Measurements from ENCODE around the gene NAXE.
"Not testable (repeated sequence)": the region's sequence is repeated elsewhere in the genome, so short reads cannot be mapped to it uniquely, and the experiment has no call there.

The NAXE gene

DNA sequence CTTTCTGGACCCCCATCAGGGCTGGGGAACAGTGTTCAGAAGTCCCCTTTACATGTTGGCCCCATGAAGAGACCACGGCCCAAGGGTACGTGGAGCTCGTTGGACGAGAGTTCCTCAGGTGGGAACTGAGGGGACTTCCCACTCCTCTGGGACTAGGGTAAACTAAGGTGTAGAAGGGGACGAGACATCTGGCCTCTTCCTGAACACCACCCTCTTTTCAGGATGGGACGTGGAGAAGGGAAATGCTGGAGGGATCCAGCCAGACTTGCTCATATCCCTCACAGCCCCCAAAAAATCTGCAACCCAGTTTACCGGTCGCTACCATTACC, 2.0 kb downstream of the NAXE start:
- DNase-seq (ENCODE audit: low spot score): no peak

DNA sequence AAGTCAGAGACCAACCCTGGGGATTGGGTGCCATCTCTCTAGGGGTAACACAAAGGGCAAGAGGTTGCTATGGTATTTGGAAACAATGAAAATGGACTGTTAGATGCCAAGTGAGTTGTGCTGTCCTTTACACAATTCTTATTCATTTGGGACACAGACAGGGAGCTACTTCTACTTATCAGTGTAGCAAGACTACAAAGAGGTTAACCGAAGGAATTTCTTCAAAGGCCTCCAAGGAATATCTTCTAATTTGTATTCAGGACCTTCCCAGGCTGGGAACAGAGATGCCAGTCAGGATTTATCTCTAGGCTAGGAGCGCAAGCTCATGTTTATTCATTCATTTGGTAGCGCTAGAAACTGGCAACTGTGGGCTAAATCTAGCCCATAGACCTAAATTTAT, 2.6 kb downstream of the NAXE start:
- DNase-seq (ENCODE audit: low spot score): no peak

DNA sequence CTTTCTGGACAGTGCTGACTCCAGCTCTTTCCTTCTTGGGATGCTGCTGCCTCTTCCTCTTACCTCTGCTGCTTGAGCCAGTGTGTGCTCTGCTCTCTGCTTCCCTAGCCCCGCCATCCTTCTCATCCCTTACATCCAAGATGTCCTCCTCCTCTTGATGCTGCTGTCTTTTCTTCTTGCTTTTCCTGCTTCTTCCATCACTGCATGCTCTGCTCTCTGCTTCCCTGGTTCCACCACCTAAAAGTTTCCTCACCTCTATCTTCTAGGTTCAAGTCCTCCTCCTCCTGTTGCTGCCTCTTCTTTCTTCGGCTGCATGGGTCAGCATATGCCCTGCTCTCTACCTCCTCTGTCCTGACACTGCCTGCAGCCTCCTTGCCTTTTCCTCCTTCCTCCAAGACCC, 3.4 kb downstream of the NAXE start:
- DNase-seq (ENCODE audit: low spot score): no peak

DNA sequence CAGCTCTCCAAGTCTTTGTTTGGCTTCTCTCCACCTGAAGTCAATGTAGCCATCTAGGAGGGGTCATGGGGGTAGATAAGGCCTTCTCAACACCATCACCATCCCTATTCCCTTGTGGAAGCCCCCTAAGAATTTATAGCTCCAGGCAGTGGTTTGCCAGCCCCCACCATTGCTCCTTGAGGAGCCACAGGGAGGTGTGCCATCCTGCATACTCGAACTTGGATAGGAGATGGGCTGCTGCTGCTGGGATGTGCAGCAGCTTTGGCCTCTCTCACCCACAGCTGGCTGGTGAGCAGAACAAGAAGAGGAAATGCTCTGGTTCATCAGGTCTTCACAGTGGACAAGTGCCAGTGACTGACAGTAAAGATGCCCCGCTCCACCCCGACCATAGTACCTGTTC, 4.8 kb downstream of the NAXE start:
- no peak for DNase-seq (ENCODE audit: low spot score)

DNA sequence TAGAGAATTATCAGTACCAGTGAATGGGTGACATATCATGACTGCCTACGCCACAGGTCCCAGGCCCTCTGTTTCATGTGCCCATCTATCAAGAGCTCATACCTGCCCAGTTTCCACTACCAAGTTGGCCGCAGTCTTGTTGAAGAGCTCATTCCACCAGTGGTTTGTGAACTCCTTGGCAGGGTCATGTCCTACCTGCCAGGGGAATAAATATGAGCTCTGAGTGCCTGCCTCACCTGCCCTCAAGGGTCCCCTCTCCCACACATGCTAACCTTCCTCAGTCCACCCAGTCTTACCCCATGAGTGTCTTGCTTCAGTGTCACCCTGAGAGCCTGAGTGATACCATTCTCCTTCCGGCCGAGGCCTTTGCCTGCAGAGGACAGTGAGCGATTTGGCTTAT, 6.5 kb downstream of the NAXE start:
- DNase-seq (ENCODE audit: low spot score): no peak

DNA sequence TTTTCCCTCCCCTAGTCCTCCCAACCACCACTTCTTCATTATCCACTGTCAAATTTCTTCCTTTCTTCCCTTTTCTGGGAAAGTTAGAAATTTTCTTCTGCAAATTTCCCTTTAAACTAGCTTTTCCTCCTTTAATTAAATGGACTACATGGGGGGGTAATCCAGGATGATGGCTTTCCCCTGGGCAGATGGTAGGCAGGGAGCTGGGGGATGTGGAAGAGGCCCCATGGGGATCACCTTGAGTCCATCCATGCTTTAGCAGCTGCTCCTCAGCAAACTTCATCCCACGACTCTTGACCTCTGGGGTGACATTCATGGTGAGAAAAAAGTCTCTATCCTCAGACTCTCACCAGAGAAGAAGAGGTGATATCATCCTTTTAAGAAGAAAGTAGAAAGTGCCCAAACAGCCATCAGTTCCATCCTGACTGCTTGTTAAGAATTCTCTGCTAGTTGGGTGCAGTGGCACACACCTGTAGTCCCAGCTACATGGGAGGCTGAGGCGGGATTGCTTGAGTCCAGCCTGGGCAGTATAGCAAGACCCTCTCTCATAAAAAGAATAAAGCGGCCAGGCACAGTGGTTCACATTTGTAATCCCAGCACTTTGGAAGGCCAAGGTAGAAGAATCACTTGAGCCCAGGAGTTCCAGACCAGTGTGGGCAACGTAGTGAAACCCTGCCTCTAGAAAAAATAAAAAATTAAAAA, 7.3 kb downstream of the NAXE start:
- no peak for DNase-seq (ENCODE audit: low spot score)

DNA sequence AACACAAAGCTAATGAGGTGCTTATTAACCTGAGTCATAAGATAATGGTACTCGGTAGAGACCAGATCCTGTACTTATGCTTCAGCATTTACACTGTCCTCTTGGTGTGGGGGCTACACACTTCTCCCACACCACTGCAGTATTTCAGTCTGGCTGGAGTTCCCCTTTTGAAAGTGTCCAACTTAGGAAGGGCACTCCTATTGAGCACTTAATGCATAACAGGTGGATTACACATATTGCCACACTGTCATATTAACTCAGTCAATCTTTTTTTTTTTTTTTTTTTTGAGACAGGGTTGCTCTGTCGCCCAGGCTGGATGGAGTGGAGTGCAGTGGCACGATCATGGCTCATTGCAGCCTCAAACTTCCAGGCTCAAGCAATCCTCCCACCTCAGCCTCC, 8.2 kb downstream of the NAXE start:
- peak; percentile 58 for DNase-seq (ENCODE audit: low spot score)

DNA sequence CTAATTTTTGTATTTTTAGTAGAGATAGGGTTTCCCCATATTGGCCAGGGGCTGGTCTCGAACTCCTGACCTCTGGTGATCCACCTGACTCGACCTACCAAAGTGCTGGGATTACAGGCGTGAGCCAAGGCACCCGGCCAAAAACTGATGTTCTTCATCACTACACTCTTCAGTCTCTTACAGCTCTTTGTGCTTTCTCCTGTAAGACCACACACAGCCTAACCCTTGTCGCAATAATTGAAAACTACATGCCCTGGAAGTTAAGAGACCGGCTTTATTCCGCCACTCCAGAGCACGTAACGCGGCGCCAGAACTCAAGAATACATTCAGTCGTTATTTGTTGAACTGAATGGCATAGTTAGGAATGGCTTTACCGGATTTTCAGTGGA, 9.2 kb downstream of the NAXE start:
- DNase-seq (ENCODE audit: low spot score): no peak

DNA sequence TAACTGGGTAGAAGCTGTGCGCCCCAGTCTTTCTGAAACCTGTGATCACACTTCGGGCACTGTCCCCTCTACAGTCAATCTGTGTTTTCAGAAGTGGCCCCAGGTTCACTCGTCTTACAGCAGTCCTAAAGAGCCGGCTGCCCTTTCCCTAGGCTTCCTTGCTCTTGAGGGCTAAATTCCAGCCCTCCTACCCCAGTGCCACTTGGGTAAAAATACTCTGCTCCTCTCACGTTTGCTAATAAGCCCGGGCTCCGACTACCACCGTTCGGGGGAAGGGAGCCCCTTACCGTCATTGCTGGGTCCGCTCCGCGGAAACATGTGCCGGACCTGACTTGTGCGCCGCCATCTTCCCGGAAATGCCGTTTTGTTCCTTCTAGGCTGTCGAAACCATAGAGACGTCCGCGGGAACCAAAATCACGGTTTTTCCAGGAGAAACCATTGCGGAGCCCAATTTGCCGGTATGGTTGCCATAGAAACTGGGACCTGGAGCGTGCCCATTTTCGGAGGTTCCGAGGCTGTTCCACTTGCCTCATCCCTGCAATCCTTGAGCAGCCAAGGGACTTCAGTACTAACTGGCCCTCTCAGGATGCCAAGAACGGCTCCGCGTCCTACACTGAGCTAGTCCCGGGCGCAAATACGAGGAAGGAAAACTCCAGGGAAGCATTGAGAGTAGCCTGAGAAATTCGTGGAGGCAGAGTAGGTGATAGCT, 9.7 kb downstream of the NAXE start, which contains the start of gene GPATCH4:
TSS of gene GPATCH4 (minus strand) at position 358 of the 709 bp plus-strand sequence.
- DNase-seq (ENCODE audit: low spot score): peak; percentile 69

DNA sequence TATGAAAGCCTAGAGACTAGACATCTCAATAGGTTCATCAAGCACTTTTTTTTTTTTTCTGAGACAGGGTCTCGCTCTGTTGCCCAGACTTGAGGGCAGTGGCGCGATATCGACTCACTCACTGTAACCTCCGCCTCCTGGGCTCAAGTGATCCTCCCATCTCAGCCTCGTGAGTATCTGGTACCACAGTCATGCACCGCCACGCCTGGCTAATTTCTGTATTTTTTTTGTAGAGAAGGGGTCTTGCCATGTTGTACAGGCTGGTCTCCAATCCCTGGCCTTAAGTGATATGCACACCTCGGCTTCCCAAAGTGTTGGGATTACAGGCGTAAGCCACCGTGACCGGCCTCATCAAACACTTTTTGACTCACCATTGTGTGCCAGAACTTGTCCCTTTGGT, 10.3 kb downstream of the NAXE start:
- no peak for DNase-seq (ENCODE audit: low spot score)

DNA sequence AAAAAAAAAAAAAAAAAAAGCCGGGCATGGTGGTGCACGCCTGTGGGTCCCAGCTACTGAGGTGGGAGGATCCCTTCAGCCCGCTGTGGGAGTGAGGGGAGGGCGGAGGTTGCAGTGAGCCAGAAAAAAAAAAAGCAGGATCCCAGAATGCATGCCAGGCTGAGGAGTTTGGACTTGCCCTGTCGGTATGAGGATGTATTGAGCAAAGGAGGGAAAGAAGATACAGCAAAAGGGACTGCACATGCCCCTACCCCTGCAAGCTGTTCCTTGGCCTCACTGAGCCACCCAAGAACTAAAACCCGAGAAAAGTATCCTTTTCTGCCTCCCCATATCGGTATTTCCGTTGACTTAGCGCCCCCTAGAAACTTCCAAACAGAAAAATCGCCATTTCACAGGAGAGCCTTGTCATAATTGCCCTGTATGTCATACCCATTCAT, 11.0 kb downstream of the NAXE start:
- peak; percentile 36 for DNase-seq (ENCODE audit: low spot score)

DNA sequence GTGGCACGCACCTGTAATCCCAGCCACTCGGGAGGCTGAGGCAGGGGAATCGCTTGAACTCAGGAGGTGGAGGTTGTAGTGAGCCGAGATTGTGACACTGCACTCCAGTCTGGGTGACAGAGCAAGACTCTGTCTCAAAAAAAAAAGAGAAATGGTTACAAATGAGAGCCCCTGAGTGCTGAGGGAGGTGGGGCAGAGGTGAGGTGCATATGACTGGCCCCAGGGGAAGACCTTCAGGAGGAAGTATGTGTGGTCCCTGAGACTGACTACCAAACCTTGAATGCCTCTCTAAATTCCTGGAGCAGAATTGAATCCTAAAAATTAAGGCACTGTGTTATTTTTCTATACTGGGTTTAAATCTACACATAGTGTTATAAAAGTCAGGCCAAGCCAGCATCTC, 15.8 kb downstream of the NAXE start:
- peak; percentile 63 for DNase-seq (ENCODE audit: low spot score)

DNA sequence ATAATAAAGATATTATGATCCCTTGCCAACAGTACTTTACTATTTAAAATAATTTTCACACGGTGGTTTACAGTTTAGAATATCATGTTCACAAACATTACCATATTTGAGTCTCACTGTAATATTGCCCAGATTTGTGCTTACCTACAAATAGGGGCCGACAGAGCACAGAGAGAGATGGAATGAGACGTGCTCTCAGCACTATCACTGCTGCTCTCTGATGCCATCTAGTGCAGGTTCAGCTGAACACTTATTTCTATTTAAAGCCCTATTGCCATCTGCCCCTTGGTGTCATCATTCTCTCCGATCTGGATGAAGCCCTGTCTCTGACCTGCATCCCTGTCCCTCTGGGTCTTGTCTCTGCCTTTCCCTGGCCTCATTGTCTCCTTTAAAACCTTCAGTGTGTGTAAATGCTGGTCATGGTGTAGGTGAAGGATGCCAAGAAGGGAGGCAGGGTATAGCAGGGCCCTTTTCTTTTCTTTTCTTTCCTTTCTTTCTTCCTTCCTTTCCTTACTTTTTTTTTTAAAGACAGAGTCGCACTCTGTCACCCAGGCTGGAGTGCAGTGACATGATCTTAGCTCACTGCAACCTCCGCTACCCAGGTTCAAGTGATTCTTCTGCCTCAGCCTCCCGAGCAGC, 16.6 kb downstream of the NAXE start:
- peak; percentile 70 for DNase-seq (ENCODE audit: low spot score)

DNA sequence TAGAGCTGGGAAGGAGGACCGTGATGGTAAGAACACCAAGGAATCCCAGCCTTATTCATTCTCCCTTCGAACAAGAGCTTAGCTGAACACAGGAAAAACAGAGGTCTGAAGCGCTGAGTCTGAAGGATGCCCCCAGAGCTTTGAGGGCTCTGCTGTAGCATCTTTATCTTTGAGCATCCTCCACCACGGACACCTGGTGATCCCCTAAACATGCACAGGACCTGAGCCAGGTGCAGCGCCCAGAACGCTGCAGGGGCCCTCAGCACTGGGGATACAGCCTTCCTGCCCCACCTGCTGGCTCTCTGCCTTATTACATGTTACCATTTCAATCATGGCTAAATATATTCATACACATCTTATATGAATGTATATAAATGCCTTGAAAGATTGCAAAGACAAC, 17.4 kb downstream of the NAXE start:
- peak; percentile 63 for DNase-seq (ENCODE audit: low spot score)

DNA sequence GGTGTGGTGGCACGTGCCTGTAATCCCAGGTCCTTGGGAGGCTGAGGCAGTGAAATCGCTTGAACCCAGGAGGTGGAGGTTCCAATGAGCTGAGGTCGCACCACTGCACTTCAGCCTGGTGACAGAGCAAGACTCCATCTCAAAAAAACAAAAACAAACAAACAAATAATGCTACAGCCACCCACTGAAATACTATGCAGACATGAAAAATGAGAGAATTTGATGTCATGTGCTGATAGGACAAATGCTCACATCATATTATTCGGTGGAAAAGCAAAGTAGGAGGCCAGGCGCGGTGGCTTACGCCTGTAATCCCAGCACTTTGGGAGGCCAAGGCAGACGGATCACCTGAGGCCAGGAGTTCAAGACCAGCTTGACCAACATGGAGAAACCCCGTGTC, 18.5 kb downstream of the NAXE start:
- not testable (repeated sequence) for DNase-seq (ENCODE audit: low spot score)

DNA sequence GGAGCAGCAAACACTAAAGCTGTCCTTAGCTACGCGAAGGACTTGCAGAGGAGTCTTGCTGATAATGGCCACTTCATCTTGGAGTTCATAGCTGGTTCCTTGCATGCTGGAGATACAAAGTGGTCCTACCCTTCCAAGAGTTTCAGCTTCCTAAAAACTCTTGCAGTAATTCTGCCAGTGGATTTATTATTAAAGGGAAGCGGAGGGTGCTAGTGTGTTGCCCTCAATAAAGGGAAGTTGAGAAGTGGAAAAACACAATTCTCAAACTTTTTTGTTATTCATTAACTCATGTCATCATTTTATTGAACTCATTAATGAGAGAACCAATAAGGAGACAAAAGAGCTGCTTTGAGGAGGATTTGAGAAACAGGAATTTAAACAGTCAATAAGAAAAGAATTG, 21.1 kb downstream of the NAXE start:
- no peak for DNase-seq (ENCODE audit: low spot score)

DNA sequence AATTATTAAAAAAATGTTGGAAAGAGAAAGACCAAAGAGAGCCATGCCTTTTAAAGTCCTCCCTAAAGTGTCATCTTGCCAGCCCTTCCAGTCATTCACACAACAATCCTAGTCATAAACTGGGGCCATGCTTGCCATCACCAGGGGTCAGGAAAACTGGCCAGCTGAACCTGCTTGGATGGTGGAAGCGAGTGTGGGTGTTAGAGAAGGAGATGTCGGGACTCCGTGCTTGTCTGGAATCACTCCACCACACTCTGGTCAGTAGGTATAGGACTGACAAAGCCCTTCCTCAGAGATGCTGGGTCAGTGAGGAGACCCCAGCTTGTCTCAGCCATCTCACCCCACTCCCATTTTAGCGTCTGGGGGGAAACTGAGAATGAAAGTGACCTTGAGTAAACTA, 24.4 kb downstream of the NAXE start:
- DNase-seq (ENCODE audit: low spot score): no peak

DNA sequence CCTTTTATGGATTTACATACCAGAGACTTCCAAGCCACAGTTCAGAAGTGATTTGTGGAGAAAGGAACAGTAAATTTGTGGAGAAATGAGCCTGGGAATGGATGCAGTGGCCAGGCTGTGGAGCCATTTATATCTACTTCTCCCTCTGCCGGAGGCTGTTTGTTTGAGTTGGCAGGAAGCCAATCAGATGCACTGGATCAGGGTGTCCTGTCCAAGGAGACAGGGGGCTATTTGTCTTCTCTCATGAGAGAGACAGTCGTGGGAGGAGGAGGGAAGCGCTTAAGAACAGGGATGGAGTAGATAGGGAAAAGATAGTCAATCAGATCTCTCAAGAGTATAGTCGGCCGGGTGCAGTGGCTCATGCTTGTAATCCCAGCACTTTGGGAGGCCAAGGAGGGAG, 24.9 kb downstream of the NAXE start:
- DNase-seq (ENCODE audit: low spot score): no peak

DNA sequence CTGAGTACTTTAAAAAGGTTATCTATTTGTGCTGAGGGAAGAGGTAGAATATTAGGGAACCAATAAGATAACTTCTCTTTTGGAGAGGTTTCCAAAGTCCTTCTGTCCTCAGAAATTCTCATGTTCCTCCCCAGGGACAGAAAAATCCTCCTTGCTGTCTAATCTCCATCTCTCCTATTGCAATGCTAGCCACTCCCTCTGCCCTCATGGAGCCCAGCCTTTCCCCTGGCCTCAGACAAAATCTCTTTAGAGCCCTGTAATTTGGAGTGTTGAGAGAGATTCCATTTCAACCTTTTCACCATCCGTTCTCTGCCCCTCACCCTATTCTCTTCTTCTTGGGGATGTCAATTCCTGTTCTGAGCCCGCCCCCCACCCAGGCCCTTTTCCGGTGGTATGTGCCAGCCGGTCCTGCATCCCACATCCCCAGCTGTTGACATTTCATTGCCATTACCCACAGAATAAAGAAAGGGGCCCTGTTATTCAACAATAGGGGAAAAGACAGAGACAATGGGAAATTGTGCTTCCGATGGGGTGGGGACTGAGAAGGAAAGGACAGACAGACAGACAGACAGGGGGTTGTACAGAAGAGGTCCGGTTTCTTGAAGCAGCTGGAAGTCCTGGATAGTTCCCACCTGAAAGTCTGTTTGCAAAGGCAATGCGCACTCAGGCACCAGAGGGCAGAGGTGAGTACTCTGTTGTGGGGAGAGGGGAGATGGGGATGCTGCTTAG, 27.4 kb downstream of the NAXE start, which contains the start of gene HAPLN2:
TSS of gene HAPLN2 (plus strand) at position 563 of the 729 bp plus-strand sequence. CDS start 4,076 bp downstream, outside the sequence.
- no peak for DNase-seq (ENCODE audit: low spot score)

DNA sequence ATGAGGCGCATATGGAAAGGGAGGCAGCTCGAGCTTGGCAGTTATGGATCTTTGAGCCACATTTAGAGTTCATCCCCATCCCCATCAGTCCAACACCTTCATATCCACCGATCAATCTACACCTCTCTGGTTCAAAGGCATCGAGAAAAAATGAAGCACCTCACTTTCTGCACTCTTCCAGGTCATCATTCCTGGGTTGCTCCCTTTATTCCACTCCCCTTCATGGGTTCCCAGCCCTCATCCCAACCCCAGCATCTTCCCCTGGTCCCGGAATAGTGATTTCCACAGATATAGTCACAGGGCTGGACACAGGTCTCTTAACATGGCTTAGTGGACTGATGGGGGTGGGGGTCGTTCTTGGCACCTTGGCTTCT, 28.0 kb downstream of the NAXE start:
- no peak for DNase-seq (ENCODE audit: low spot score)

DNA sequence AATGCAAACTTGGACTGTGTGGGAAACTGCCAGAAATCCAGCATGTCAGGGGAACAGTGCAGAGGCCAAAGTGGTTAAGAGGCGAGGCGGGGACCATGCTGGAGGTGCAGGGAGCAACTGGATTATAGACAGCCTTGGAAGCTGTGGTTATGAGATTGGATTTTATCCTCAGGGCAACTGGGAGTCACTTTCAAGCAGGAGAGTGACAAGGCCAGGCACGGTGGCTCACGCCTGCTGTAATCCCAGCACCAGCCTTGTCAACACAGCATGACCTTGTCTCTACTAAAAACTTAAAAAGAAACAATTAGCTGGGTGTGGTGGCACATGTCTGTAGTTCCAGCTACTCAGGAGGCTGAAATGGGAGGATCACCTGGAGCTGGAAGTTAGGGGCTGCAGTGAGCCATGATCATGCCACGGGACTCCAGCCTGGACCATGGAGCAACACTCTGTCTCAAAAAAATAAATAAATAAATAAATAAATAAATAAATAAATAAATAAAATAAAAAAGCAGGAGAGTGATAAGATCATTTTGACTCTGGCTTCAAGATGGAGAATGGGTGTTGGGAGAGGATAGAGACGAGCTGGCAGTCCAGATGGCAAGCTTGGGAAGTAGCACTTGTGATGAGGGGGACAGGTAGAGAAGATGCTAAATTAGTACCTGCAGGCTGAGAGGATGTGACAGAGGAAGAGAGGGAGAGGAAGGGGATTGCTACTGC, 31.2 kb downstream of the NAXE start:
- no peak for DNase-seq (ENCODE audit: low spot score)
